Activated CD4-positive, alpha-beta T cell treated with anti-CD3 and anti-CD28 coated beads for 36 hours (primary cell): ENCODE data around the gene DIDO1. TPM values are rescaled to one million over a fixed set of nuclear protein-coding genes. Genes with fewer than 3 reads are reported as not detected.
A peak's percentile ranks its signal among the peaks of the same experiment; 100 is the strongest.

Experiments
- ATAC-seq: fragments of 200-7000 bp; cut with Tn5 transposase; one replicate; pipeline ENCODE4 v1.10.0; 2021; ENCODE audit warnings: mild to moderate bottlenecking, moderate library complexity
- CTCF ChIA-PET: fragments of 350-600 bp; sonication (Branson Sonifier 250); formaldehyde crosslinking; loops from one replicate; lab custom pipeline; 2021; ENCODE audit warnings: antibody characterized with exemption; lab: Charles Lee
- POLR2A ChIA-PET: fragments of 350-600 bp; sonication (Branson Sonifier 250); formaldehyde crosslinking; loops from one replicate; lab custom pipeline; 2021; ENCODE audit warnings: antibody characterized with exemption, inconsistent platforms; lab: Charles Lee
- DNase-seq: peaks from one replicate; pipeline ENCODE4 v3.0.0-alpha.2; 2020
- H3K27ac Mint-ChIP-seq: one replicate; pipeline ENCODE4 v1.8.0; 2021; ENCODE audit warnings: mixed read lengths
- H3K27me3 Mint-ChIP-seq: one replicate; pipeline ENCODE4 v1.8.0; 2021; ENCODE audit warnings: mixed read lengths
- H3K36me3 Mint-ChIP-seq: one replicate; pipeline ENCODE4 v1.8.0; 2021; ENCODE audit warnings: low read depth, mixed read lengths
- H3K4me1 Mint-ChIP-seq: one replicate; pipeline ENCODE4 v1.8.0; 2021; ENCODE audit warnings: mixed read lengths
- H3K4me3 Mint-ChIP-seq: one replicate; pipeline ENCODE4 v1.8.0; 2021; ENCODE audit warnings: mild to moderate bottlenecking, moderate library complexity, mixed read lengths
- H3K9me3 Mint-ChIP-seq: one replicate; pipeline ENCODE4 v1.8.0; 2021; ENCODE audit warnings: low read depth, mixed read lengths
- intact Hi-C, 2 experiments: fragments of 100-400 bp; cut with DNase I in 1 of 2; cut with micrococcal nuclease in 1 of 2; formaldehyde crosslinking; loops; one replicate each; pipeline versions ENCODE4 v1.14.2 to v1.15.1; 2022 to 2024; cut with DNase I, micrococcal nuclease
- total RNA-seq, 2 experiments: library from RNA; stranded (reverse); gene quantifications; one replicate each; pipeline ENCODE4 v1.2.3, GENCODE V29; 2021

The DIDO1 gene
- total RNA-seq, 2 experiments from 2014 or later, result 43.7 to 49.7 TPM

GRCh38 chr20:62845416-62846160 lies 80.7 kb downstream of the DIDO1 start:
- Mint-ChIP-seq H3K36me3 (peaks cover 4% of the 10 kb centered on the region), H3K9me3 (no peaks in the 10 kb centered on the region), H3K4me3 (no peak overlapping the region), H3K27me3 (no peaks in the 10 kb centered on the region), H3K4me1 (no peaks in the 10 kb centered on the region), H3K27ac (no peak overlapping the region)
- ATAC-seq (no peak), DNase-seq (no peak)
- ChIA-PET CTCF (interaction anchor here (0.6 kb wide), 1 partner anchor 96 kb away, joined by 4 read pairs; no protein-coding TSS in a partner anchor), POLR2A (no interaction called here)
- intact Hi-C loops, result no loop called here

DNA sequence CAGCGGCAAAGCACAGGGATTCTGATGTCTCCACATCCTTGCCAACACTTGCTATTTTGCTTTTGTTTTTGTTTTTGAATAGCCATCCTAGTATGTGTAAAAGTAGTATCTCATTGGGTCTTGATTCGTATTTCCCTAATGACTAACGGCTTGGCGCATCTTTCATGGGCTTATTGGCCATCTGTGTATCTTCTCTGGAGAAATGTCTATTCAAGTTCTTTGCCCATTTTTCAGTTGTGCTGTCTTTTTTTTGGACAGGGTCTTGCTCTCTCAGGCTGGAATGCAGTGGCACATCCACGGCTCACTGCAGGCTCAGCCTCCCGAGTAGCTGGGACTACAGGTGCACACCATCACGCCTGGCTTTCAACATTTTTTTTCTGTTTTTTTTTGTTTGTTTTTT lies 82.1 kb downstream of the DIDO1 start:
- DNase-seq (no peak), ATAC-seq (no peak)
- intact Hi-C loops, result no loop called here
- H3K4me3 Mint-ChIP-seq, result no peak overlapping the region
- H3K4me1 Mint-ChIP-seq, result no peaks in the 10 kb centered on the region
- CTCF ChIA-PET, result no interaction called here
- H3K27ac Mint-ChIP-seq, result no peak overlapping the region
- peaks cover 3% of the 10 kb centered on the region for H3K36me3 Mint-ChIP-seq
- no peaks in the 10 kb centered on the region for H3K9me3 Mint-ChIP-seq
- H3K27me3 Mint-ChIP-seq, result no peaks in the 10 kb centered on the region
- POLR2A ChIA-PET, result no interaction called here

GRCh38 chr20:62843656-62844055 lies 82.6 kb downstream of the DIDO1 start:
- POLR2A ChIA-PET, result no interaction called here
- Mint-ChIP-seq H3K36me3 (peaks cover 3% of the 10 kb centered on the region), H3K4me3 (no peak overlapping the region), H3K27ac (no peak overlapping the region), H3K9me3 (no peaks in the 10 kb centered on the region), H3K27me3 (no peaks in the 10 kb centered on the region), H3K4me1 (no peaks in the 10 kb centered on the region)
- ATAC-seq, result no peak
- DNase-seq, result no peak
- CTCF ChIA-PET, result no interaction called here
- intact Hi-C loops, result no loop called here

- POLR2A ChIA-PET, result no interaction called here
- H3K4me1 Mint-ChIP-seq, result no peaks in the 10 kb centered on the region
- intact Hi-C loops, result no loop called here
- no peak for ATAC-seq
- CTCF ChIA-PET, result interaction anchor here (0.6 kb wide), 1 partner anchor 562 kb away, joined by 3 read pairs; no protein-coding TSS in a partner anchor
- no peak for DNase-seq
- no peaks in the 10 kb centered on the region for H3K36me3 Mint-ChIP-seq
- H3K27ac Mint-ChIP-seq, result no peak overlapping the region
- no peaks in the 10 kb centered on the region for H3K9me3 Mint-ChIP-seq
- H3K27me3 Mint-ChIP-seq, result no peaks in the 10 kb centered on the region
- H3K4me3 Mint-ChIP-seq, result no peak overlapping the region
These were observed 84.5 kb downstream of the DIDO1 start for GRCh38 chr20:62841705-62842212.

GRCh38 chr20:62840244-62841197 lies 85.8 kb downstream of the DIDO1 start:
- CTCF ChIA-PET, result interaction anchor here (0.6 to 0.8 kb wide), 2 partner anchors 8 to 51 kb away, joined by 3 read pairs; no protein-coding TSS in a partner anchor
- H3K27me3 Mint-ChIP-seq, result no peaks in the 10 kb centered on the region
- H3K4me3 Mint-ChIP-seq, result no peak overlapping the region

DNA sequence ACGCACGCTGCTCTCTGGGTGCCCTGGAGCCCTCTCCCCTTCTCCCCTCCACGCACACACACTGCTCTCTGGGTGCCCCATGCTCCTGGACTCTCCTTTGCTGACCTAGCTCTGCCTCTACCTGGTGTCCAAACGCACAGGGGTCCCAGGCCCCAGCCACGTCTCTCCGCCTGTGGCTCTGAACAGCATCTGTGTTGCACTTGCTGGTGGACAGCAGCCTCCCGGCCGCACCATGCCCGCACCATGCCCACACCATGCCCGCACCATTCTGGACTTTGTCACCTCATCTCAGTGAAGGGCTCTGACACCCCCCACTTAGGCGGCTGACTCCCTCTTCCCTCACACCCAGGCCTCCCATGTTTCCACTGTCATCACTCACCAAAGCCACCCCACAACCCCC lies 86.5 kb downstream of the DIDO1 start:
- H3K9me3 Mint-ChIP-seq, result no peaks in the 10 kb centered on the region
- intact Hi-C loops, result no loop called here
- H3K27me3 Mint-ChIP-seq, result no peaks in the 10 kb centered on the region
- CTCF ChIA-PET, result no interaction called here
- DNase-seq (no peak), ATAC-seq (no peak)
- no peaks in the 10 kb centered on the region for H3K36me3 Mint-ChIP-seq
- POLR2A ChIA-PET, result no interaction called here
- H3K4me1 Mint-ChIP-seq, result no peaks in the 10 kb centered on the region
- no peak overlapping the region for H3K4me3 Mint-ChIP-seq
- no peak overlapping the region for H3K27ac Mint-ChIP-seq

More at GRCh38 chr20:62840244-62841197, 85.8 kb downstream of the DIDO1 start:
- Mint-ChIP-seq H3K36me3 (no peaks in the 10 kb centered on the region), H3K4me1 (no peaks in the 10 kb centered on the region), H3K27ac (no peak overlapping the region), H3K9me3 (no peaks in the 10 kb centered on the region)
- ATAC-seq (no peak), DNase-seq (no peak)
- POLR2A ChIA-PET, result no interaction called here
- intact Hi-C loops, result no loop called here

GRCh38 chr20:62839261-62839660 lies 87.0 kb downstream of the DIDO1 start:
- Mint-ChIP-seq H3K4me3 (no peak overlapping the region), H3K36me3 (no peaks in the 10 kb centered on the region), H3K27ac (no peak overlapping the region), H3K9me3 (no peaks in the 10 kb centered on the region), H3K4me1 (no peaks in the 10 kb centered on the region), H3K27me3 (no peaks in the 10 kb centered on the region)
- intact Hi-C loops, result no loop called here
- ATAC-seq, result no peak
- no peak for DNase-seq
- POLR2A ChIA-PET, result no interaction called here
- CTCF ChIA-PET, result no interaction called here

DNA sequence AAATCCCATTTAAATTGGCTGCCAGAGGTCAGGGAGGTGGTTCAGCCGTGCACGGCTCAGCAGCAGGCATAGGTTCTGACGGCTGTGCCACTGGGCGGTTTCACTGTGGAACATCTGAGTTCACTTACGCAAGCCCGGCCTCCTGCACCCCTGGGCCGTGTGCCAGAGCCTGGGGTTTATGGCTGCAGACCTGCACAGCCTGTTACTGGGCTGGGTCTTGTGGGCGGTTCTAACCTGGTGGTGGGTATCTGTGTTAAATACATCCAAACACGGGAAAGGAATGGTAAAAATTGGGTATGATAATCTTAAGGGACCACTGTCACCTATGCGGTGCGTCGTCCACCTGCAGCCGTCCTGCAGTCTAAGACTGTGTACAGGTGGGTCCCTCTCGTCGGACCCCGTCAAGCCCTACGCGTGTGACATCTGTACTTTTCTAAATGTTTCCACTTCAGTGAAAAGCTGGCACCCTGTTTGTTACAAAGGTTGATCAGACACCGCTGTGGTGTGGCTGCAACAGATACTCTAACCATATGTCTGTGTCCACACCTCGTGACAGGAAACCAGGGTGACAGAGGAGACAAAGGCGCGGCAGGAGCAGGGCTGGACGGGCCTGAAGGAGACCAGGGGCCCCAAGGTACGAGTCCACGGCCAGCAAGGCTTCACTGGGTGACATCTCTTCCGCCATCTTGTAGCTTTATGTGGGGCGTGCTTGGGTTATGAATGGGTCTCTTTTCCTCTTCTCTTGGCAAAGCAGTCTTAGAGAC lies 88.0 kb downstream of the DIDO1 start:
- Mint-ChIP-seq H3K9me3 (no peaks in the 10 kb centered on the region), H3K27ac (no peak overlapping the region), H3K36me3 (no peaks in the 10 kb centered on the region), H3K4me3 (no peak overlapping the region), H3K27me3 (no peaks in the 10 kb centered on the region), H3K4me1 (no peaks in the 10 kb centered on the region)
- intact Hi-C loops, result no loop called here
- DNase-seq, result peak; percentile 44
- POLR2A ChIA-PET, result no interaction called here
- ATAC-seq, result no peak
- CTCF ChIA-PET, result no interaction called here

- ATAC-seq (no peak), DNase-seq (no peak)
- no peaks in the 10 kb centered on the region for H3K9me3 Mint-ChIP-seq
- POLR2A ChIA-PET, result no interaction called here
- peaks cover 2% of the 10 kb centered on the region for H3K4me1 Mint-ChIP-seq
- H3K4me3 Mint-ChIP-seq, result no peak overlapping the region
- H3K27ac Mint-ChIP-seq, result no peak overlapping the region
- intact Hi-C loops, result no loop called here
- no peaks in the 10 kb centered on the region for H3K27me3 Mint-ChIP-seq
- CTCF ChIA-PET, result no interaction called here
- H3K36me3 Mint-ChIP-seq, result no peaks in the 10 kb centered on the region
These were observed 88.5 kb downstream of the DIDO1 start for GRCh38 chr20:62837790-62838127.

DNA sequence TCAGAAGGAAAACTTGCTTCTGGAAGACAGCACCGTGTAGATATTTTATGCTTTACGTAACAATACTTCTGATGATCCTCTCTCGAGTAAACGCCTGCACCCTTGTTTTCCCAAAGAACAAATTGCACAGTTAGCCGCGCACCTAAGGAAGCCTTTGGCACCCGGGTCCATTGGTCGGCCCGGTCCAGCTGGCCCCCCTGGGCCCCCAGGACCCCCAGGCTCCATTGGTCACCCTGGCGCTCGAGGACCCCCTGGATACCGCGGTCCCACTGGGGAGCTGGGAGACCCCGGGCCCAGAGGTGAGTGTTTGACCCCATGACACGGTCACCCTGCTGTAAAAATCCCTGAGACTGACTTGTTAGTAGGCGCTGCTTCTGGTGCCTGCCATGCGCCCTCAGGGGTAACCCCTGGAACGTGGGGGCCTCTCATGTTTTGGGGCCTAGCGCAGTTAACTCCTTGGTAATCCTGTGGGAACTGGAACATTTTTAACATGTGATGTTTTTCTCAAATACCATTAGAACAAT lies 89.3 kb downstream of the DIDO1 start:
- ChIA-PET POLR2A (no interaction called here), CTCF (no interaction called here)
- no peak overlapping the region for H3K4me3 Mint-ChIP-seq
- H3K9me3 Mint-ChIP-seq, result no peaks in the 10 kb centered on the region
- H3K4me1 Mint-ChIP-seq, result peaks cover 4% of the 10 kb centered on the region
- H3K36me3 Mint-ChIP-seq, result no peaks in the 10 kb centered on the region
- intact Hi-C loops, result no loop called here
- H3K27ac Mint-ChIP-seq, result no peak overlapping the region
- no peak for DNase-seq
- ATAC-seq, result no peak
- no peaks in the 10 kb centered on the region for H3K27me3 Mint-ChIP-seq
